ENCODE results near the gene NARS2.

NARS2 gene

GRCh38 chr11:78453140-78453935 is 121.3 kb downstream of the NARS2 start:
- peaks cover 50% of the 10 kb centered on the region for H3K4me1 ChIP-seq
- no peaks in the 10 kb centered on the region for H3K27me3 ChIP-seq
- H3K27ac ChIP-seq = peak overlapping the region; percentile 66
- H3K4me2 ChIP-seq = peak overlapping the region; percentile 79
- H3K9me3 ChIP-seq = no peaks in the 10 kb centered on the region
- H3K36me3 ChIP-seq = peaks cover 22% of the 10 kb centered on the region
- no peak overlapping the region for H3K4me3 ChIP-seq
- H4K20me1 ChIP-seq = no peaks in the 10 kb centered on the region
- TF ChIP-seq Cebpa-rat (IDR thresholded peaks at IDR 0.05) = no peak
- peak overlapping the region; percentile 49; the same call in 1 of the 2 replicates for H3K9ac ChIP-seq

GRCh38 chr11:78451371-78452150 is 123.1 kb downstream of the NARS2 start:
- H3K36me3 ChIP-seq = peaks cover 14% of the 10 kb centered on the region
- H3K9me3 ChIP-seq = no peaks in the 10 kb centered on the region
- no peak overlapping the region for H3K4me2 ChIP-seq
- H3K4me1 ChIP-seq = peaks cover 50% of the 10 kb centered on the region
- no peak for TF ChIP-seq Cebpa-rat (IDR thresholded peaks at IDR 0.05)
- no peaks in the 10 kb centered on the region for H3K27me3 ChIP-seq
- H3K27ac ChIP-seq = 0 out of 2 replicates have a peak overlapping the region, but pooled peaks have one; percentile 66
- H4K20me1 ChIP-seq = no peaks in the 10 kb centered on the region
- H3K4me3 ChIP-seq = no peak overlapping the region
- no peak overlapping the region for H3K9ac ChIP-seq

- peaks cover 50% of the 10 kb centered on the region for H3K4me1 ChIP-seq
- H3K36me3 ChIP-seq = peaks cover 10% of the 10 kb centered on the region
- no peak overlapping the region for H3K9ac ChIP-seq
- H3K4me2 ChIP-seq = no peak overlapping the region
- no peak overlapping the region for H3K4me3 ChIP-seq
- H3K9me3 ChIP-seq = no peaks in the 10 kb centered on the region
- no peaks in the 10 kb centered on the region for H3K27me3 ChIP-seq
- TF ChIP-seq Cebpa-rat (IDR thresholded peaks at IDR 0.05) = no peak
- no peaks in the 10 kb centered on the region for H4K20me1 ChIP-seq
- H3K27ac ChIP-seq = no peak overlapping the region
These were observed 123.8 kb downstream of the NARS2 start for GRCh38 chr11:78450866-78451265.

- Histone ChIP-seq H4K20me1 (no peaks in the 10 kb centered on the region), H3K27ac (no peak overlapping the region), H3K9ac (no peak overlapping the region), H3K27me3 (no peaks in the 10 kb centered on the region), H3K4me3 (no peak overlapping the region), H3K9me3 (no peaks in the 10 kb centered on the region), H3K36me3 (peaks cover 11% of the 10 kb centered on the region), H3K4me1 (peaks cover 41% of the 10 kb centered on the region), H3K4me2 (no peak overlapping the region)
- TF ChIP-seq Cebpa-rat (IDR thresholded peaks at IDR 0.05) = no peak
These were observed 124.8 kb downstream of the NARS2 start for GRCh38 chr11:78449866-78450265.

GRCh38 chr11:78446210-78446609 is 128.5 kb downstream of the NARS2 start:
- no peak for TF ChIP-seq Cebpa-rat (IDR thresholded peaks at IDR 0.05)
- Histone ChIP-seq H3K9me3 (no peaks in the 10 kb centered on the region), H3K36me3 (peaks cover 31% of the 10 kb centered on the region), H3K9ac (no peak overlapping the region), H4K20me1 (no peaks in the 10 kb centered on the region), H3K27ac (no peak overlapping the region), H3K4me1 (peaks cover 6% of the 10 kb centered on the region; the same call in 1 of the 2 replicates), H3K4me3 (no peak overlapping the region), H3K4me2 (no peak overlapping the region), H3K27me3 (no peaks in the 10 kb centered on the region)

- Histone ChIP-seq H3K27ac (no peak overlapping the region), H3K36me3 (peaks cover 43% of the 10 kb centered on the region)
These were observed 129.9 kb downstream of the NARS2 start for GRCh38 chr11:78444726-78445125.

GRCh38 chr11:78441956-78442355 is 132.7 kb downstream of the NARS2 start:
- TF ChIP-seq Cebpa-rat (IDR thresholded peaks at IDR 0.05) = no peak
- Histone ChIP-seq H3K4me1 (peaks cover 6% of the 10 kb centered on the region; the same call in 1 of the 2 replicates), H3K36me3 (peaks cover 43% of the 10 kb centered on the region), H4K20me1 (no peaks in the 10 kb centered on the region), H3K27ac (no peak overlapping the region), H3K9ac (no peak overlapping the region), H3K27me3 (no peaks in the 10 kb centered on the region), H3K4me3 (no peak overlapping the region), H3K4me2 (no peak overlapping the region), H3K9me3 (no peaks in the 10 kb centered on the region)

More at GRCh38 chr11:78444726-78445125, 129.9 kb downstream of the NARS2 start:
- no peak for TF ChIP-seq Cebpa-rat (IDR thresholded peaks at IDR 0.05)
- no peak overlapping the region for H3K4me2 ChIP-seq
- H3K27me3 ChIP-seq = no peaks in the 10 kb centered on the region
- H3K4me3 ChIP-seq = no peak overlapping the region
- H4K20me1 ChIP-seq = no peaks in the 10 kb centered on the region
- no peaks in the 10 kb centered on the region for H3K4me1 ChIP-seq
- no peak overlapping the region for H3K9ac ChIP-seq
- no peaks in the 10 kb centered on the region for H3K9me3 ChIP-seq

GRCh38 chr11:78438298-78438975 is 136.2 kb downstream of the NARS2 start:
- H3K27me3 ChIP-seq = no peaks in the 10 kb centered on the region
- peaks cover 40% of the 10 kb centered on the region for H3K36me3 ChIP-seq
- H3K4me1 ChIP-seq = peaks cover 6% of the 10 kb centered on the region; the same call in 1 of the 2 replicates
- H3K4me2 ChIP-seq = peak overlapping the region; percentile 26; the same call in 1 of the 2 replicates
- H3K9me3 ChIP-seq = no peaks in the 10 kb centered on the region
- H3K27ac ChIP-seq = no peak overlapping the region
- no peaks in the 10 kb centered on the region for H4K20me1 ChIP-seq
- no peak for TF ChIP-seq Cebpa-rat (IDR thresholded peaks at IDR 0.05)
- H3K4me3 ChIP-seq = no peak overlapping the region
- no peak overlapping the region for H3K9ac ChIP-seq

- no peak overlapping the region for H3K4me2 ChIP-seq
- H4K20me1 ChIP-seq = no peaks in the 10 kb centered on the region
- no peaks in the 10 kb centered on the region for H3K9me3 ChIP-seq
- H3K27ac ChIP-seq = no peak overlapping the region
- H3K4me3 ChIP-seq = no peak overlapping the region
- H3K9ac ChIP-seq = no peak overlapping the region
- no peak for TF ChIP-seq Cebpa-rat (IDR thresholded peaks at IDR 0.05)
- H3K36me3 ChIP-seq = peaks cover 7% of the 10 kb centered on the region
- H3K4me1 ChIP-seq = peaks cover 43% of the 10 kb centered on the region
- no peaks in the 10 kb centered on the region for H3K27me3 ChIP-seq
These were observed 141.7 kb downstream of the NARS2 start for GRCh38 chr11:78432956-78433355.

Data from BLaER1 (cell line).